Eye (tissue), 1 donor: ENCODE measurements around the gene WNK3.
A peak's percentile ranks its signal among the peaks of the same experiment; 100 is the strongest.

ENCODE experiments used
- DNase-seq: peaks from one replicate; pipeline ENCODE4 v3.0.0-alpha.2; 2015

Gene WNK3

GRCh38 chrX:54237014-54237413, 120.8 kb downstream of the WNK3 start:
- no peak for DNase-seq

- no peak for DNase-seq
Measured at GRCh38 chrX:54230435-54231148, 127.3 kb downstream of the WNK3 start.

GRCh38 chrX:54223581-54223980, 134.3 kb downstream of the WNK3 start:
- DNase-seq, result no peak

- DNase-seq, result no peak
Measured at GRCh38 chrX:54213603-54214002, 144.2 kb downstream of the WNK3 start.

GRCh38 chrX:54208531-54208930, 149.3 kb downstream of the WNK3 start:
- DNase-seq, result no peak

GRCh38 chrX:54198262-54198661, 159.6 kb downstream of the WNK3 start:
- no peak for DNase-seq

- DNase-seq, result no peak
Measured at GRCh38 chrX:54194982-54195588, 162.8 kb downstream of the WNK3 start.

GRCh38 chrX:54193085-54193821, 164.6 kb downstream of the WNK3 start:
- no peak for DNase-seq

- no peak for DNase-seq
Measured at GRCh38 chrX:54184474-54184873, 173.4 kb downstream of the WNK3 start.

GRCh38 chrX:54182864-54183613, 174.8 kb downstream of the WNK3 start, which contains the start of gene FAM120C:
Gene FAM120C, minus strand, starts transcription at chrX:54183254. Its CDS starts 56 bp downstream, at chrX:54183198.
- peak; percentile 90 for DNase-seq

- DNase-seq, result peak; percentile 33
Measured at GRCh38 chrX:54182194-54182863, 175.5 kb downstream of the WNK3 start.

- no peak for DNase-seq
Measured at GRCh38 chrX:54181202-54181953, 176.5 kb downstream of the WNK3 start.

- DNase-seq, result no peak
Measured at GRCh38 chrX:54180403-54180802, 177.4 kb downstream of the WNK3 start.

- DNase-seq, result no peak
Measured at GRCh38 chrX:54178100-54178940, 179.5 kb downstream of the WNK3 start.

GRCh38 chrX:54177306-54177705, 180.5 kb downstream of the WNK3 start:
- DNase-seq, result no peak

GRCh38 chrX:54173791-54174190, 184.1 kb downstream of the WNK3 start:
- no peak for DNase-seq

GRCh38 chrX:54172455-54172854, 185.4 kb downstream of the WNK3 start:
- no peak for DNase-seq

- no peak for DNase-seq
Measured at GRCh38 chrX:54171527-54172250, 186.2 kb downstream of the WNK3 start.

GRCh38 chrX:54171091-54171490, 186.8 kb downstream of the WNK3 start:
- no peak for DNase-seq

- DNase-seq, result no peak
Measured at GRCh38 chrX:54166915-54167314, 190.9 kb downstream of the WNK3 start.
